K562 (cell line): Measurements from ENCODE around the gene ANKRD34B. TPM values are rescaled to one million over a fixed set of nuclear protein-coding genes. Genes with fewer than 3 reads are reported as not detected.
A peak's percentile ranks its signal among the peaks of the same experiment; 100 is the strongest.

ENCODE experiments used
- ATAC-seq: fragments of 200-7000 bp; cut with Tn5 transposase; 3 replicates; pipeline ENCODE4 v1.9.1; 2020; ENCODE audit warnings: moderate library complexity
- BruUV-seq: library from RNA; stranded (reverse); fragments of 400-500 nt; replicated peaks from 2 replicates; lab custom pipeline; 2021; lab: Mats Ljungman, UMichigan
- CTCF ChIA-PET: fragments of 300-600 bp; formaldehyde crosslinking; extraction: SDS; loops from one replicate; lab custom pipeline; 2021; ENCODE audit warnings: low intra/inter-chr PET ratio; lab: Yijun Ruan, JAX
- POLR2A ChIA-PET: fragments of 300-600, 350-650 bp; sonication (Branson Sonifier 250); formaldehyde crosslinking; extraction: SDS; loops from one replicate; lab custom pipeline; 2021; ENCODE audit warnings: antibody characterized with exemption, inconsistent platforms; lab: Yijun Ruan, JAX
- DNase-seq, 4 experiments: peaks; one replicate each; pipeline versions ENCODE4 v3.0.0 to v3.0.0-alpha.2; 2011 to 2018; ENCODE audit warnings: low spot score in 3 of 4, mixed read lengths in 3 of 4; ENCODE audit errors: extremely low read depth in 1 of 4
- FAIRE-seq: peaks from 2 replicates; lab custom pipeline; 2011; peaks lifted over from hg19 to GRCh38; lab: Jason Lieb, UNC
- H2AFZ ChIP-seq: 2 replicates; pipeline ENCODE4 v1.6.0; 2011; ENCODE audit warnings: low read depth, low read length, control low read depth, inconsistent platforms
- H3K27ac ChIP-seq: fragments of 200-600 bp; 3 replicates; pipeline ENCODE4 v1.8.0; 2011; ENCODE audit warnings: low read depth, mild to moderate bottlenecking, control low read depth, inconsistent platforms, low read length, moderate library complexity, mixed read lengths; ENCODE audit errors: extremely low read depth
- H3K27me3 ChIP-seq, 2 experiments: fragments of 300-600 bp in 1 of 2; 2 replicates in 1 of 2; 3 replicates in 1 of 2; pipeline versions ENCODE4 v1.6.0 to v1.8.0; 2011; ENCODE audit warnings: inconsistent platforms in 2 of 2, low read length in 2 of 2, mild to moderate bottlenecking in 1 of 2, mixed read lengths in 1 of 2, moderate library complexity in 1 of 2; ENCODE audit not compliant: control insufficient read depth in 2 of 2, insufficient read depth in 2 of 2
- H3K36me3 ChIP-seq: fragments of 300-600 bp; 3 replicates; pipeline ENCODE4 v1.8.0; 2011; ENCODE audit warnings: mild to moderate bottlenecking, low read length, inconsistent platforms; ENCODE audit not compliant: control insufficient read depth, insufficient read depth
- H3K4me1 ChIP-seq, 2 experiments: fragments of 200-600 bp in 1 of 2; replicated peaks in 1 of 2; 2 replicates in 1 of 2; 3 replicates in 1 of 2; pipeline versions ENCODE4 v1.5.1 to v1.8.0; 2011; ENCODE audit warnings: inconsistent platforms in 2 of 2, low read length in 2 of 2, mild to moderate bottlenecking in 1 of 2, mixed read lengths in 1 of 2, moderate library complexity in 1 of 2; ENCODE audit not compliant: control insufficient read depth in 2 of 2, insufficient read depth in 2 of 2
- H3K4me2 ChIP-seq: 2 replicates; pipeline ENCODE4 v1.6.1; 2011; ENCODE audit warnings: low read length, control low read depth, inconsistent platforms, mixed read lengths; ENCODE audit not compliant: insufficient read depth
- H3K4me3 ChIP-seq: fragments of 200-600 bp; sonication (generic), shearing (Covaris generic); 2 replicates; pipeline ENCODE4 v1.5.1; 2016; ENCODE audit warnings: control low read depth, inconsistent platforms
- H3K79me2 ChIP-seq: fragments of 200-600 bp; 3 replicates; pipeline ENCODE4 v1.8.0; 2011; ENCODE audit warnings: low read length, inconsistent platforms; ENCODE audit not compliant: control insufficient read depth, insufficient read depth
- H3K9ac ChIP-seq, 2 experiments: 2 replicates each; pipeline versions ENCODE4 v1.6.0 to v1.6.1; 2011; ENCODE audit warnings: low read depth in 2 of 2, low read length in 2 of 2, control low read depth in 1 of 2, inconsistent platforms in 1 of 2, mild to moderate bottlenecking in 1 of 2, mixed read lengths in 1 of 2; ENCODE audit not compliant: insufficient read depth in 1 of 2
- H3K9me1 ChIP-seq: one replicate; pipeline ENCODE4 v1.6.0; 2011; ENCODE audit warnings: inconsistent platforms, mild to moderate bottlenecking, low read length, moderate library complexity; ENCODE audit not compliant: control insufficient read depth, insufficient read depth
- H3K9me3 ChIP-seq: replicated peaks from 2 replicates; pipeline ENCODE4 v1.5.1; 2011; ENCODE audit warnings: low read depth, low read length, inconsistent platforms; ENCODE audit not compliant: control insufficient read depth, insufficient read depth
- H4K20me1 ChIP-seq: replicated peaks from 2 replicates; pipeline ENCODE4 v1.6.1; 2011; ENCODE audit warnings: low read length, inconsistent platforms, mixed read lengths; ENCODE audit not compliant: control insufficient read depth, insufficient read depth
- ATF3 ChIP-seq, 2 experiments: fragments of 450-650 bp in 1 of 2; sonication (generic) in 1 of 2; formaldehyde crosslinking in 1 of 2; IDR thresholded peaks in 1 of 2; conservative IDR thresholded peaks in 1 of 2; 2 replicates each; pipeline versions ENCODE4 v1.6.1 to v1.8.1; 2016 to 2023; ENCODE audit warnings: mild to moderate bottlenecking in 2 of 2, moderate library complexity in 2 of 2, inconsistent platforms in 1 of 2, missing genetic modification reagents in 1 of 2
- C11orf30 ChIP-seq: fragments of 450-650 bp; IDR thresholded peaks from 2 replicates; pipeline ENCODE4 v1.6.1; 2016; ENCODE audit warnings: low read depth, mild to moderate bottlenecking
- CEBPB ChIP-seq: fragments of 450-650 bp; IDR thresholded peaks from 2 replicates; pipeline ENCODE4 v1.6.1; 2016; ENCODE audit warnings: missing genetic modification characterization, missing compliant biosample characterization
- MEF2A ChIP-seq: IDR thresholded peaks from 2 replicates; pipeline ENCODE4 v1.6.1; 2011; ENCODE audit warnings: low read depth, mild to moderate bottlenecking, low read length, moderate library complexity; ENCODE audit not compliant: control insufficient read depth
- NBN ChIP-seq: fragments of 450-650 bp; IDR thresholded peaks from 2 replicates; pipeline ENCODE4 v1.6.1; 2016; ENCODE audit warnings: low read depth, mild to moderate bottlenecking
- NCOA6 ChIP-seq: fragments of 450-650 bp; IDR thresholded peaks from 2 replicates; pipeline ENCODE4 v1.6.1; 2017; ENCODE audit warnings: mild to moderate bottlenecking
- PTRF ChIP-seq: fragments of 450-650 bp; IDR thresholded peaks from 2 replicates; pipeline ENCODE4 v1.6.1; 2016; ENCODE audit warnings: mild to moderate bottlenecking, missing genetic modification characterization, missing compliant biosample characterization
- RBFOX2 ChIP-seq: fragments of 200-400 bp; formaldehyde crosslinking; IDR thresholded peaks from 2 replicates; pipeline ENCODE4 v1.6.1; 2017; ENCODE audit warnings: low read depth, mild to moderate bottlenecking, low read length, moderate library complexity
- RBM25 ChIP-seq: fragments of 200-400 bp; formaldehyde crosslinking; IDR thresholded peaks from 2 replicates; pipeline ENCODE4 v1.6.1; 2018; ENCODE audit warnings: low read length, low read depth, moderate library complexity; ENCODE audit not compliant: severe bottlenecking
- SAFB2 ChIP-seq: fragments of 200-400 bp; formaldehyde crosslinking; IDR thresholded peaks from 2 replicates; pipeline ENCODE4 v1.6.1; 2018; ENCODE audit warnings: borderline replicate concordance, low read length, low read depth, moderate library complexity; ENCODE audit not compliant: severe bottlenecking
- TAF1 ChIP-seq: IDR thresholded peaks from 2 replicates; pipeline ENCODE4 v1.6.1; 2011; ENCODE audit warnings: mild to moderate bottlenecking, low read length, moderate library complexity; ENCODE audit not compliant: insufficient read depth, control insufficient read depth, severe bottlenecking; ENCODE audit errors: extremely low read depth
- U2AF1 ChIP-seq: fragments of 200-400 bp; formaldehyde crosslinking; optimal IDR thresholded peaks from 2 replicates; pipeline ENCODE3; 2017; ENCODE audit warnings: mild to moderate bottlenecking, low read depth, low read length, moderate library complexity
- ZNF408 ChIP-seq: fragments of 250-450 bp; sonication (Bioruptor Pico); IDR thresholded peaks from 2 replicates; pipeline ENCODE4 v1.4.0; 2020; ENCODE audit warnings: low read depth, mild to moderate bottlenecking, moderate library complexity
- ZNF583 ChIP-seq: fragments of 250-450 bp; sonication (Bioruptor Pico); IDR thresholded peaks from 2 replicates; pipeline ENCODE4 v1.4.0; 2020
- WGBS: fragments of 100-300 bp; shearing (Covaris generic); methylation state at CpG from one replicate; pipeline ENCODE4 v1.1.6; 2016; ENCODE audit warnings: low coverage, mixed read lengths; ENCODE audit not compliant: insufficient coverage; ENCODE audit errors: missing lambda C conversion rate; 5-methylcytosine and 5-hydroxymethylcytosine counted together
- in situ Hi-C: fragments of 300-500 bp; cut with MboI; formaldehyde crosslinking; loops from 4 replicates; pipeline ENCODE4 v1.15.0; 2018; ENCODE audit warnings: inconsistent platforms, mixed read lengths
- intact Hi-C: fragments of 100-400 bp; cut with micrococcal nuclease; formaldehyde crosslinking; loops from 2 replicates; pipeline ENCODE4 v1.14.2; 2022
- polyA plus RNA-seq, 8 experiments: library from polyadenylated mRNA; depleted of rRNA in 4 of 8; stranded (reverse) in 5 of 8; unstranded in 3 of 8; fragments of >200 nt; fragmentation: Nextera tagmentation in 2 of 8; fragmentation: Illumina TruSeq in 1 of 8; extraction: Ambion mirVana in 2 of 8; extraction: Trizol in 1 of 8; gene quantifications; 2 replicates each; pipeline versions ENCODE4 v1.2.1 to v1.2.3, GENCODE V29; 2011 to 2014; ENCODE audit warnings: inconsistent platforms in 1 of 8, missing spikeins in 1 of 8
- total RNA-seq, 7 experiments: library from RNA; depleted of rRNA in 6 of 7; stranded (reverse); fragments of >200 nt in 6 of 7; fragmentation: Illumina TruSeq in 2 of 7; extraction: Trizol in 2 of 7; gene quantifications; 2 replicates each; pipeline versions ENCODE4 v1.2.1 to v1.2.3, GENCODE V29; 2011 to 2021; ENCODE audit warnings: low replicate concordance in 1 of 7
- TF ChIP-seq, protein P1 (sequence below): fragments of 250-450 bp; sonication (Bioruptor Pico); IDR thresholded peaks from 2 replicates; pipeline ENCODE4 v1.5.0; 2021
- TF ChIP-seq, protein P2 (sequence below): fragments of 450-650 bp; IDR thresholded peaks from 2 replicates; pipeline ENCODE4 v1.7.1; 2018; ENCODE audit warnings: mild to moderate bottlenecking, low read depth; ENCODE audit not compliant: partially characterized antibody

ANKRD34B gene
- total and polyA plus RNA-seq, 9 of the 15 experiments (the other 6 are each of a cell fraction or from before 2014, with no cell fraction given), result not detected

DNA sequence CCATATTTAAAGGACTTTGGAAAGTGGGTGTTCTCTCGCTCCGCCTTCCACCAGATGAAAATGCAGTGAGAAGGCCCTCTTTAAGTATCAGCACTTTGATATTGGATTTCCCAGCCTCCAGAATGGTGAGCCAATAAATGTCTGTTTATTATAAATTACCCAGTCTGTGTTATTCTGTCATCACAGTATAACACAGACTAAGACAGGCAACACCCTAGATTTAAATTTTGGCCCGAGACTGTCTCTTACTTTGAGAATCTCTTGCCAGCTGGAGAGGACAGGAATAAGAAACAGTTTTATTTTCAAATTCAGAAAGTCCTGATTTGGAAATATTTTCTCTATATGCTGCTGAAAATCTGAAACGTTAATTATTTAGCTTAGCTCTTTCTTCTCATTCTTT lies 60.7 kb downstream of the ANKRD34B start (continued):
- TF ChIP-seq SAFB2 (no peak), RBFOX2 (no peak), C11orf30 (no peak)

DNA sequence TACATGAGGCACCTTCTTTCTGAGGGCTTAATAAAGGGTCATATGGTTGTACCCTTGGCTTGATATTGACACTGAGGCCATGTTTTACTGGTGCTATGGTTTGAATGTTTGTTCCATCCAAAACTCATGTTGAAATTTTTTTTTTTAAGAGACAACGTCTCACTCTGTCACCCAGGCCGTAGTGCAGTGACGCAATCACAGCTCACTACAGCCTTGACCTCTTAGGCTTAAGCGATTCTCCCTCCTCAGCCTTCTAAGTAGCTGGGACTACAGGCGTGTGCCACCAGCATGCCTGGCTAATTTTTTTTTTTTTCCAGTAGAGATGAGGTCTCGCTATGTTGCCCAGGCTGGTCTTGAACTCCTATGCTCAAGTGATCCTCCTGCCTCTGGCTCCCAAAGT lies 61.2 kb downstream of the ANKRD34B start:
- no peak for FAIRE-seq

More for the DNA sequence above, 61.2 kb downstream of the ANKRD34B start:
- no peak overlapping the region for H3K4me3 ChIP-seq
- DNase-seq, result no peak
- ATAC-seq, result no peak
- no peaks in the 10 kb centered on the region for H3K9me1 ChIP-seq
- H3K27me3 ChIP-seq, result peaks cover 7 to 8% of the 10 kb centered on the region in 2 experiments; a peak in 3 of 5 replicates
- intact Hi-C loops, result no loop called here
- H3K79me2 ChIP-seq, result no peaks in the 10 kb centered on the region
- BruUV-seq, result no TSS peak
- no peak overlapping the region for H3K27ac ChIP-seq
- no peaks in the 10 kb centered on the region for H3K9me3 ChIP-seq
- H2AFZ ChIP-seq, result no peak overlapping the region
- in situ Hi-C loops, result no loop called here
- no peaks in the 10 kb centered on the region for H4K20me1 ChIP-seq
- no peak overlapping the region for H3K4me2 ChIP-seq
- 13% methylated on average over 6 of the region's 6 CpGs for WGBS
- POLR2A ChIA-PET, result no interaction called here
- CTCF ChIA-PET, result no interaction called here
- TF ChIP-seq, protein P1, sequence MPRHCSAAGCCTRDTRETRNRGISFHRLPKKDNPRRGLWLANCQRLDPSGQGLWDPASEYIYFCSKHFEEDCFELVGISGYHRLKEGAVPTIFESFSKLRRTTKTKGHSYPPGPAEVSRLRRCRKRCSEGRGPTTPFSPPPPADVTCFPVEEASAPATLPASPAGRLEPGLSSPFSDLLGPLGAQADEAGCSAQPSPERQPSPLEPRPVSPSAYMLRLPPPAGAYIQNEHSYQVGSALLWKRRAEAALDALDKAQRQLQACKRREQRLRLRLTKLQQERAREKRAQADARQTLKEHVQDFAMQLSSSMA (CRISPR knock-in tag), result no peak
- TF ChIP-seq TAF1 (no peak), PTRF (tag) (no peak), MEF2A (no peak), U2AF1 (no peak), ZNF408 (CRISPR knock-in tag) (no peak), ZNF583 (CRISPR knock-in tag) (no peak), ATF3 (IDR thresholded peaks at IDR 0.05) (peak; percentile 33; the same call in 1 of the 2 replicates), ATF3 (CRISPR knock-in tag; conservative IDR thresholded peaks at IDR 0.05) (no peak), NBN (no peak), CEBPB (tag) (peak; percentile 66), NCOA6 (no peak), RBM25 (no peak)
- TF ChIP-seq, protein P2, sequence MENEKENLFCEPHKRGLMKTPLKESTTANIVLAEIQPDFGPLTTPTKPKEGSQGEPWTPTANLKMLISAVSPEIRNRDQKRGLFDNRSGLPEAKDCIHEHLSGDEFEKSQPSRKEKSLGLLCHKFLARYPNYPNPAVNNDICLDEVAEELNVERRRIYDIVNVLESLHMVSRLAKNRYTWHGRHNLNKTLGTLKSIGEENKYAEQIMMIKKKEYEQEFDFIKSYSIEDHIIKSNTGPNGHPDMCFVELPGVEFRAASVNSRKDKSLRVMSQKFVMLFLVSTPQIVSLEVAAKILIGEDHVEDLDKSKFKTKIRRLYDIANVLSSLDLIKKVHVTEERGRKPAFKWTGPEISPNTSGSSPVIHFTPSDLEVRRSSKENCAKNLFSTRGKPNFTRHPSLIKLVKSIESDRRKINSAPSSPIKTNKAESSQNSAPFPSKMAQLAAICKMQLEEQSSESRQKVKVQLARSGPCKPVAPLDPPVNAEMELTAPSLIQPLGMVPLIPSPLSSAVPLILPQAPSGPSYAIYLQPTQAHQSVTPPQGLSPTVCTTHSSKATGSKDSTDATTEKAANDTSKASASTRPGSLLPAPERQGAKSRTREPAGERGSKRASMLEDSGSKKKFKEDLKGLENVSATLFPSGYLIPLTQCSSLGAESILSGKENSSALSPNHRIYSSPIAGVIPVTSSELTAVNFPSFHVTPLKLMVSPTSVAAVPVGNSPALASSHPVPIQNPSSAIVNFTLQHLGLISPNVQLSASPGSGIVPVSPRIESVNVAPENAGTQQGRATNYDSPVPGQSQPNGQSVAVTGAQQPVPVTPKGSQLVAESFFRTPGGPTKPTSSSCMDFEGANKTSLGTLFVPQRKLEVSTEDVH, result no peak
- no peaks in the 10 kb centered on the region for H3K4me1 ChIP-seq
- no peaks in the 10 kb centered on the region for H3K36me3 ChIP-seq
- no peak overlapping the region for H3K9ac ChIP-seq
